ENCODE data around the gene WNT5B.

DNA sequence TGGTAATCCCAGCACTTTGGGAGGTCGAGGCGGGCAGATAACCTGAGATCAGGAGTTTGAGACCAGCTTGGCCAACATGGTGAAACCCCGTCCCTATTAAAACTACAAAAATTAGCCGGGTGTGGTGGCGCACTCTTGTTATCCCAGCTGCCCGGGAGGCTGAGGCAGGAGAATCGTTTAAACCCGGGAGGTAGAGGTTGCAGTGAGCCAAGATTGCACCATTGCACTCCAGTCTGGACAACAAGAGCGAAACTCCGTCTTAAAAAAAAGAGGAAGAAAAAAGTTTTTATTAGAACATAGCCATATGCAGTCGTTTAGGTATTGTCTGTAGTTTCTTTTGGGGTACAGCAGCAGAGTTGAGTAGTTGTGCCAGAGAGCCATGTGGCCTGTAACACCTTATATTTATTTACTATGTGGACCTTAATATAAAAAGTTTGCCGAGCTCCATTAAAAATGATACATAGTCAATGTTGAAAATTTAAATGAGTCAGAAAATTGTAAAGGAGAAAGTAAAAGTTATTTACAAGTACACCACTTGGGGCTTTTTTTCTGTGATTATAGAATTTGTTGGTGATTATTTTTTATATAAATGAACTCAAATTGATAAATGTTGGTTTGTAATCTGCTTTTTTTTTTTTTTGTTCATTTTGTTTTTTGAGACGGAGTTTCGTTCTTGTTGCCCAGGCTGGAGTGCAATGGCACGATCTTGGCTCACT, 64.0 kb downstream of the WNT5B start:
- TF ChIP-seq, protein P1, sequence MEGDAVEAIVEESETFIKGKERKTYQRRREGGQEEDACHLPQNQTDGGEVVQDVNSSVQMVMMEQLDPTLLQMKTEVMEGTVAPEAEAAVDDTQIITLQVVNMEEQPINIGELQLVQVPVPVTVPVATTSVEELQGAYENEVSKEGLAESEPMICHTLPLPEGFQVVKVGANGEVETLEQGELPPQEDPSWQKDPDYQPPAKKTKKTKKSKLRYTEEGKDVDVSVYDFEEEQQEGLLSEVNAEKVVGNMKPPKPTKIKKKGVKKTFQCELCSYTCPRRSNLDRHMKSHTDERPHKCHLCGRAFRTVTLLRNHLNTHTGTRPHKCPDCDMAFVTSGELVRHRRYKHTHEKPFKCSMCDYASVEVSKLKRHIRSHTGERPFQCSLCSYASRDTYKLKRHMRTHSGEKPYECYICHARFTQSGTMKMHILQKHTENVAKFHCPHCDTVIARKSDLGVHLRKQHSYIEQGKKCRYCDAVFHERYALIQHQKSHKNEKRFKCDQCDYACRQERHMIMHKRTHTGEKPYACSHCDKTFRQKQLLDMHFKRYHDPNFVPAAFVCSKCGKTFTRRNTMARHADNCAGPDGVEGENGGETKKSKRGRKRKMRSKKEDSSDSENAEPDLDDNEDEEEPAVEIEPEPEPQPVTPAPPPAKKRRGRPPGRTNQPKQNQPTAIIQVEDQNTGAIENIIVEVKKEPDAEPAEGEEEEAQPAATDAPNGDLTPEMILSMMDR (IDR thresholded peaks at IDR 0.05 in 8 of 11, conservative IDR thresholded peaks at IDR 0.05 in 3 of 11), result no peak
- no peak for TF ChIP-seq POLR2AphosphoS5 (IDR thresholded peaks at IDR 0.05)
